Suppressor macrophage treated with lipopolysaccharide for 1 hour (primary cell): ENCODE measurements around the gene LRMDA.
"Not testable (repeated sequence)": the region's sequence is repeated elsewhere in the genome, so short reads cannot be mapped to it uniquely, and the experiment has no call there.

Experiments used
- DNase-seq, 3 donors: peaks; one replicate each; pipeline ENCODE4 v3.0.0-alpha.2; 2020 to 2022

LRMDA gene

DNA sequence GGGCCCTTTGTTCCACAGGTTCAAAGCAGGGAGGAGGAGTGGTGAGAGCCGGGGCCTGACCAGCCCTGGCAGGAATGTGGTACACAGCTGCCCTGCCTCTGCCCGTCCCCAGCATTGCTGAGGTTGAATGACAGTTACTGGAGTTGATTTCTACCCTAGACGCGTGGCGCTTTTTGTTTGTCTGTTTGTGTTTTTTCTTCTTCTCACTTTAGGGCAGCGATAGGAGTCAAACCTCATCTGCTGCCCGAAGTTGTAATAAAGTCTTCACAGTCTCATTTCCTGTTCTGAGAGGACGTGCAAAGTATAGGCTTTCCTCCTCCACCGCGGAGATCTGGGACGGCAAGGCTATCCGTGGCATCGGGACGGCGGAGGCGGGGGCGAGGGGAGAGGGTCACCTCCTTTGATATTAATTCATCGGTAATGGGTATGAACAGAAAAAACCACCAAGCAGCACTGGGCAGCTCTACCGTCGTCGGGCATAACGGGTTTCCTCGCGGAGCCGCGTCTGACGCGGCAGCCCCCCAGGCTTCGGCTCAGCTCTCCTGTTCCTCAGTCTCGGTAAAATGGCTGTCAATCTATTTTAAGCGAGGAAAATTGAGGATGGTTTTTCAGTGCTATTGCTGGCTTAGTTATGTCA lies 160.8 kb downstream of the LRMDA start:
- DNase-seq: no peak

DNA sequence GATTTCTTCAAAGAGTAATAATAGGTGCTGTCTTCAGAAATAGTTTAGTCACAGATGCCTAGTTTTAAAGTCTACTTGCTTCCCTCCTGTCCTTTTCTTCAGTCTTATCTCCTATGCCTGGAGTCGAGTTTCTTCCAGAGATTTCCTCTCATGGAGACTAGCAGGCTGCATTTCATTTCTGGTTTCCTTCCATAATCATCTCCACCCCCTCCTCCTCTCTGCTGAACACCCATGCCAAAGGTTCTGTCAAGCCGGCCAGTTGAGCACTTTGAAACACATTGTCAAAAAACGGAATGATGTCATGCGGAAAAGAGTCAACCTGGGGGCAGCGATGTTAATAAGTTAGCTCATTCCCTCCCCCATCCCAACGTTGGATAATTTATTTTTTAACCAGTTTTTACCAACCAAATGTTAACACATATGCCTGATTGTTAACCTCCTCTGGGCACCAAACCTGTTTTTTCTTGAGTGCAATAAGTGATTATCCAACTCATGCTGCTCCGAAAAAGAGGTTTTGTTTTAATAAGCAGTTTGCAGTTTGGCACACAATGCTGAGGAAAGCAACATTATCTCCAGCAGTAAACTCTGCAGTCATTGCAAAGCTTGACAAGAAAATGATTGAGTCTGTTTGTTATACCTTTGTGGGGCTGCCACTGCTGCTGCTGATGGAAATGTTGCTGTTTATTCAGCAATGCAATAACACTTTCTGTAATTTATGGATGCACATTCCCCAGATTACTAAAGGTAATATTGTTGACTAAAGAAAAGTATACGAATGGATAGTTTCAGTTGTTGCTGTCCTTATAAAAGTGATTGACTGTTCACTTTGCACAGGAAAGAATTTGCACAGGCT lies 161.6 kb downstream of the LRMDA start:
- no peak for DNase-seq

DNA sequence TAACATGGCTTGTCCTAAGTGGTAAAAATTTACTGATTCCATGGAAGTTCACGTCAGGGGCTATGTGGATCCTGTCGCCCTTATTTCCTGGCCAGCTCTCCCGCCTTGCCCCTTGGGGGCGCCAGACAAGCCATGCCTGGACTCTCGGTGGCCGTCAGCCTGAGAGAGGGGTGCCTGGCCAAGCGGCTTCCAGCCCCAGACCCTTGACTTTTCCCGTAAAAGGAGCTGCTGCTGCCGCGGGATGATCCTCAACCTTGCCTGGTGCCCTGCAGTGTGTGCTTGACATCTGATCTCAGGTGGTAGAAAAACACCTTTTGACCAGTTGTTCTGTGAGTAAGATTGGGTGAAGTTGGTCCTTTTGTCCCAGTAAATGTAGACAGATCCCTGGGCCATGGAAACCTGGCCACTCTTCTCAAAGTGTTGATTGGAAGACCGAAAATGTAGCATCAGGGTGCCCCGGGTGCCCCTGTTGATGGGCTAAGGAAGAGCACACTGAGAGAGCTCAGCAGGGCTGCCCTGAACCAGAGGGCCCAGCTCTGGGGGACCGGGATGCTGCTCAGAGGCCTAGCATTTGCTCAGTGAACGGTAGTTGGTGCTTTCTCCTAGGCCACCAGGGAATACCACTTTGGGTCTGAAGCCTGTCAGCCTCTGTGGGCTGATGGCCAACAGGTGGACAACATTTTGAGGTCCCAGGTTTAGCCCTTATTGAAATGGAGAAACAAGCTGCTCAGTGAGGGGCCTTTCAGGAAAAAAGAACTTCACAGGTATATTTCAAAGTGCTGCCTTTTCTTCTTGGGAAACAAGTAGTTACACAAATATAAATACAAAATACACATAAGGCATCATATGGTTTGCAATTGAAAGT lies 162.5 kb downstream of the LRMDA start:
- no peak for DNase-seq

- DNase-seq: no peak
Observed at GRCh38 chr10:75596930-75597620, 165.7 kb downstream of the LRMDA start.

DNA sequence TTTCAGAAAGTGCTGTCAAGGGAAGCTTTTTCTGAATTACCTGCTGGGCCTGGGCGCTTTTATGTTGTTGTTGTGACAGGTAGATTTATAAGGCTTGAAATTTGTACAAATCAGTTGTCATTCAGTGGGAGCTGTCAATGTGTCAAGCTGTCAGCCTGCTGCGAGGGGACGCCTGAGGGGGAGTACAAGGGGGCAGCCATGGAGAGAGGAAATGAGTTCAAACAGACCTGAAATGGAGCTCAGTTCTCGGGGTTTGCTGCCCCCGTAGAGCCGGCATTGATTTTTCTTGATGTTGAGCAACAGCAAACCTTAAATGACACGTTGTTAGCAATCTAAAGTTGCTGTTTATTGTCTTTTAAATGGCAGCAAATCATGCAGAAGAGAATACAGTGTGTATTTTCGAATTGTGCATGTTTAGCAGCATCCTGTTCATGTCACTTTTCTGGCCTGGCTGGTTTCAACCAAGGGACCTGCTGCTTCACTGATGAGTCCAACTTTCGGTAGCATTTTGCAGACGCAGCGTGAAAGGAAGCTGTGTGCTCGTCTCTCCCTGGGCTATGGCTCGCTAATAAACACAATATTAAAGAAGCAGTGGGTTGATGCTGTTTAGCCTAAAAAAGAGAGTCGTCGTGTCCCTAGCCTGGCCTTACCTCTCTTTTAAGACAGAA lies 166.5 kb downstream of the LRMDA start:
- no peak for DNase-seq

- DNase-seq: no peak
Observed at GRCh38 chr10:75598998-75599397, 167.6 kb downstream of the LRMDA start.

GRCh38 chr10:75599875-75600648 lies 168.6 kb downstream of the LRMDA start:
- no peak for DNase-seq

DNA sequence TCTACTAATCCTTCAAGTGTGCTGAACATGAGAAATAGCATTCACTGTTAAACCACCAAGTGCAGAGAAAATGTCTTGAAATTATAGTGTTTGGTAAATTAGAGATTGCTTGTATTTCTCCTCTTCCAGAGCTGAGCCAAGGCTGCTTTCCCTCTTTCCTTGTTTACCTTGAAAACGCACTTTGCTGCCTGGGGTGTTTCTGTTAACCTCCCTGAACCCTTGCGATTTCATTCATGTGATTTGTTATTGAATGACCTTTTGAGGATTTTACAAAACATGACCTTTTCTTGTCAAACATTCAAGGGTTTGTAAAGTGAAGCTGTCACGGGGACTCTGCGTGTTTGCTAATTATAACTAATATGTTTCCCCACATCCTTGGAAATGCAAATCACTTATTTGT lies 169.4 kb downstream of the LRMDA start:
- no peak for DNase-seq

DNA sequence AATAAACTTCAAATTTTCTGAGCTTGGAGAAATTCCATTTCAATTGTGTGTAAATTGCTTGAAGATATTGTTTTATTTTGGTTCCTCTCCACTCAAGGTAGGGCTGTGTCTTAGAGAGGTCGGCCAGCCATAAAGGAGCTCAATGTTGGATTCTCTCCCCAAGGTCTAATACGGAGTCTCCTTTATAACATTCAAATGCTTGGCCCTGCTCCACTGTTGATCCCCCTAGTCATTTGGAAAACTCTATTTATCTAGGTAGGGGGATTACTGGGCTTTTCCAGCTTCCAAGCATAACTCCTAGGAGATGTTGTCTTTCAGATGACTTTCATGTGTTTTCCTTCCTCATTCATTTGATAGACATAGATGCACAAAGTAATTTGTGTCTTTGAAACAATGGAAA lies 170.9 kb downstream of the LRMDA start:
- DNase-seq: no peak

- no peak for DNase-seq
Observed at GRCh38 chr10:75605096-75605495, 173.7 kb downstream of the LRMDA start.

- not testable (repeated sequence) for DNase-seq
Observed at GRCh38 chr10:75605795-75606194, 174.4 kb downstream of the LRMDA start.

DNA sequence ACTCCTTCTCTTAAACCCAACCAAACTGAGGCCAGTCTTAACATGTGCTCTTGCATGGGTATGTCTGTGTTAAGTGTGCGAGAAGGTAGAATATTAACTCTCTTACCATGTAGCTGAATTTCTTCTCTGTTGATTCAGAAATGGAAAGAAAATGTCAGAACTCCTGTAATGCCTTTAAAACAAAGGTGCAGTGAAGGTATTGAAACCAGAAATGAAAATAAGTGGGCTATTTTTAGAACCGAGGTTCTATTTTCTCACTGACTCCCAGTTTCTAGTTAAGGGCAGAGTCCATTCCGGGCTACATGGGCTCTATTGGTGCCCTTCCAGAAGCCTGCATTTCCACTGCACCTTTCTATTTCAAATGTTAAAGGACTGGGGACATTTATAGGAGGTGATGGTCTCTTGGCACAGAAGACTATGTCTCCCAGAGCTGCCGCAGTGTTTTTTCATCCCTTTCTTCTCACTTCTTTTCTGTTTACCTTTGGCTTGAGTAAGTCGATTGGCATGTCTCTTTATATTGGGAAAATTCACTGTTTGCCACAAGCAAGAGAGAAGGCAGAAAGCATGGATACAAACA lies 174.9 kb downstream of the LRMDA start:
- DNase-seq: no peak

GRCh38 chr10:75607576-75607975 lies 176.2 kb downstream of the LRMDA start:
- DNase-seq: no peak

- DNase-seq: no peak
Observed at GRCh38 chr10:75610183-75610582, 178.8 kb downstream of the LRMDA start.

DNA sequence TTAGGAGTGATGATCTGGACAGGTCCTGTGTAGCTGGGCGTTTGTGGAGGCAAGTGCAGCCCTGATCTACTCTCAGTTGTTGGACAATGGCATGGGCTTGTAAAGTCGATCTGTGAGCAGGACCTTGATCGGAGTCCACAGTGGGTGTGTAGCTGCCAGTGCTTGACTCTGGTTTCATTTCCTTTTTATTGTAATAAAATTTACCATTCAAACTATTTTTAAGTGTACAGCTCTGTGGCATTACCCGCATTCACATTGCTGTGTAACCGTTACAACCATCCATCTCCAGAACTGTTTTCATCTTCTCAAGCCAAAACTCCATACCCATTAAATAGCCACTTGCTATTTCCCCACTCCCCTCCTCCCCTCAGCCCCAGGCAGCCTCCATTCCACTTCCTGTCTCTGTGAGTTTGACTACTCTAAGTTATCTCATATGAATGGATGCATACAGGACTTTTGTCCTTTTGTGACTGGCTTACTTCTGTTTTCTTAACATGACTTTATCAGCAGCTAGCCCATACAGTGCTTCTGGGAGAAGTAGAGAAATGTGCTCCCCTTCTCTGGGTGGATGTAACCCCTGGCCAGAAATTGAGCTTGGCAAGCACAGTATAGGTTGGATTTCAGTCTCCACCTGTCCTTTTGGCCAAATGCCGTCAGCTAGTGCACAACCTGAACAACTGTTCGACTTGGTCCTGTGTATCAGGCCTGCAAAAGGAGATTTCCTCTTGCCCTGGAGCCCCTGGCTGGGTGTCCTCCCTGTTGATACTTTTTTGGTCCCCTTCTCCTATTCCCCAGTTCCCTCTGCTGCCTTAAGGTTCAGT lies 180.0 kb downstream of the LRMDA start:
- DNase-seq: peak; percentile 40 to 58 (median 55)

DNA sequence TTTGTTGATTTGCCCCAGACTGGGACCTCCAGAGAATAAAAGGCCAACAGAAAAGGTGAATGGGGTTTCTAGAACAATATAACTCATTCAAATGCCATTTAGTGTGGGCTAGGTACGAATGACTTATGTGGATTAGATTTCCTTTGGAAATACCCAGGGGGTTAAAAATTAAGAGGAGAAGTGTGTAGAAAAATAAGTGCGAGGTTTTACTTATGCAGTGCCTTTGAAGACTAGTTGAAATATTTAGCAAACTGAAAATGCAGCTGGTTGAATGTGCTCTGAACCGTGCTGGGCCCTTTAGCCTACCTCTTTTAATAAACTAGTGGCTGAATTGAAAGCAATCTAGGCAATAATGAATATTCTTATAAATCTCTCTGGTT lies 180.6 kb downstream of the LRMDA start:
- no peak for DNase-seq

DNA sequence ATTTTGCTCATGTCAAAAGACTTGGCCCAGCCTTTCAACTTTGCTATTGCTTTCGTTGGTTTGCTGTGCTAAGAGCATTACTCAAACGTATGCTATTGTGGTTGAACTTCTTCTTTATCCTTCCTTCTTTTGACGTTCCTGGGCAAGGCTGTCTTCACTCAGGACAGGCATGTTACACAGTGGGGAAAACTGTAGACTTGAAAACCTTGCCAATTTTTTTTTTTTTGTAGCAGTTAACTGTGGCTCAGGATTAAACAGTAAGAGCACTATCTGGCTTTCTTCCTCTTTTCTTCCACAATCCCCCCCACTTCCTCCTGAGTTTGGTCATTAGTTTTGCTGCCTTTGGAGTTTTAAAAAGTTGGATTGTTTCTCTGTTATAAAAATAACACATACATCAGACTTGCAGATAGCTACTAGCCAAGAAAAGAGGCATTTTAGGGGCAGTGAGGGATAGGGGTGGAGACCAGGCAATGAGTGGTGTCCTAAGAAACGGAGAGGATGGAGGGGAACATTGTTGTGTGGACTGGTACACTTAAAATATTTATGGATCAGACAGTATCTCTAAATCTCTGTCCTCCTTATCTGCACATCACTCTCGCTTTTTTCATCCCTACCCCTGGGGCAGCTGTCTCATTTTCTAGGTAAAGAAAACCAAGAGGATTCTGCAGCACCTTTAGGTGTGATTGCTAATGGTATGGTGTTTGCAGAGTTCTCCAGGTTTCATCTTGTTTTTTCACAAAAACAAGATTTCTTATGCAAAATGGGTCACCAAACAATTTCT lies 181.7 kb downstream of the LRMDA start:
- peak; percentile 72 to 91 (median 79) for DNase-seq

DNA sequence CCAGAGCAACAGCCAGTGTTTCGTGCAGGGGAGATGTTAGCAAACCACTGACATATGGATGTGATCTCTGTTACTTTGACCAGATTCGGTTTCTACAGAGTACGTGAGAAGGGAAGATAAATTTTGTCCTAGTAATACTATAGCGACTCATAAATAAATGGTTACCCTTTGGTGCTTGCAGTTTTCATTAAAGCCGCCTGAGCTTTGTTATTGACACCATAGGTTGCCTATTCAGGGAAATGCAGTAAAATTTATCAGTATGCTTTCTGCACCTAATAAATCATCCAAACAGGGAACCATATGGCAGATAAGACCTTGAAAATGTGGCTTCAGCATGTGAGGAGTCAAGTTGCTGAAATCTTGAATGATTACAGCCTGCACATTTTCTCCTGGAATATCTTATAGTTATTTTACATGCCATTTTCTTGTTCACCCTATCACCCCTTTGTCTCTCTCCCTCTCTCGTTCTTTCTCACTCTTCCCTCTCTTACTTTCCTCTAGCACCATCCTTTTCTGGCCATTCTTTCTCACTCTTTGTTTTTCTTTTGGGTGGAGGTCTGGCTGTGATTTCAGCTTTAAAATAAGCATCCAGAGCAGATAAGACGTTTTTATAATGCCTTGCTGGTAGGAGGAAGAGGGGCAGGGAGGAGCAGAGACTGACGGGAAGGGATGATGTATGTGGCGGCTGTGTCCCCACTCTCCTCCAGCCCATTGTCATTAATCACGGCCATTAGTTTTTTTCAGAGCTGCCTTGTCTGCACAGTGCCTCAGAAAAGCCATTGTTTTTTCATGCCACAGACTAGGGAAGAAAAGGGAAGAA lies 182.5 kb downstream of the LRMDA start:
- peak; percentile 22 to 36 (median 34) for DNase-seq
